GM19328 (cell line): ENCODE results near the gene TRIM7.

ENCODE experiments used
- ATAC-seq: cut with Tn5 transposase; IDR thresholded peaks from one replicate; pipeline ENCODE4 v1.9.1; 2021; ENCODE audit warnings: mild to moderate bottlenecking, moderate library complexity; ENCODE audit not compliant: unreplicated experiment

The TRIM7 gene

DNA sequence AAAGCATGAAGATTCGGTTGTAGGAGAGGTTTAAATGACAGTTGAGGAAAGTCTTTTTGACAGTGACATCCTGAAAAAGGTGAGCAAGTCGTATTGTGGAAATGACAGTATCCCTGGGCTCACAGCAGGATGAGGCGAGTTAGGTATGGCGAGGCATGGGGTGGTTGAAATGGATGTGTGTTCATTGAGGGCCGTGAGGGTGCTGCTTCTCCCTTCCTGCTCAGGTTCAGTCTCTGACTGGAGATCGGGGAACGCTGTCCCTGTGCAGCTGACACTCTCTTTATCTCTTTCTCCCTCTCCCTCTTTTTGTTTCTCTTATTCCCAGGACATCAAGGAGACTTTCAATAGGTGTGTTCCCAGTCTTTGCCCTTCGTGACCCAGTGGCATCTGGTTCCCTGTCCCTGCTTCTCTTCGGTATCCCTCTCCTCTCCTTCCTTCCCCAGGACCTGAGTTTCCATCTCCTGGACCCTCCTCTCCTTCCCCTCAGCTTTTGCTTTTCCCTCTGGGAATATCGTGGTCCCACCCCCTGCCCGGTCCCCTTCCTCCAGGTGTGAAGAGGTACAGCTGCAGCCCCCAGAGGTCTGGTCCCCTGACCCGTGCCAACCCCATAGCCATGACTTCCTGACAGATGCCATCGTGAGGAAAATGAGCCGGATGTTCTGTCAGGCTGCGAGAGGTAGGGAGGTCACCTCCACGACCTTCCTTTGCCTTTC, 28.2 kb upstream of the TRIM7 start:
- ATAC-seq: no peak

DNA sequence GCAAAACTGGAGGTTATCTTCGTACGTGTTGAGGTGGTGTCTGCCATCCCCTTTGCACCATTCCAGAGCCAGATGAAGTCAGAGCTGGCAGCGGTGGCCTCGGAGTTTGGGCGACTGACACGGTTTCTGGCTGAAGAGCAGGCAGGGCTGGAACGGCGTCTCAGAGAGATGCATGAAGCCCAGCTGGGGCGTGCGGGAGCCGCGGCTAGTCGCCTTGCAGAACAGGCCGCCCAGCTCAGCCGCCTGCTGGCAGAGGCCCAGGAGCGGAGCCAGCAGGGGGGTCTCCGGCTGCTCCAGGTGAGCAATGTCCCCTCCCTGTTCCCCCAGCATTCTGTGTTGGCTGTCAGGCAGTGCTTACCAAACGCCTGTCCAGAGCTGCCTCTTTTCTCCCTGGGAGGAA, 27.6 kb upstream of the TRIM7 start:
- ATAC-seq: no peak

DNA sequence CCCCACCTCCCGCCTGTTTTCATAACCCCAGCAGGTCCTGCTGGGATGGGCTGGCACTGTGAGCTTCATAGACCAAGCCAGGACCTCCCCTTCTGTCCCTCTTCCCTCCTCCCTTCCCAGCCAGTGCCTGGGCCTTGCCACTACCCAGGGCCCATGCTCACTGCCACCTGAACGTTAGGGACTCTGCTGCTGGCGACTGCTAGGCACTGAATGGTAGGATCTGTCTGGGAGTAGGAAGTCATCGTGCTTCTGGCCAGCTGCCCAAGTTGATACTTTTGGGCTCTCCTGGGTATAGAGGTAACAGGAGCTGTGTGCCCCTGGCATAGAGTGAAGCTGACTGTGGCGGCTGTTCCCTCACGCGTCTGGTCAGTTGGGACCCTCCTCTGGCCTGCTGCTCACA, 26.4 kb upstream of the TRIM7 start:
- ATAC-seq: no peak

DNA sequence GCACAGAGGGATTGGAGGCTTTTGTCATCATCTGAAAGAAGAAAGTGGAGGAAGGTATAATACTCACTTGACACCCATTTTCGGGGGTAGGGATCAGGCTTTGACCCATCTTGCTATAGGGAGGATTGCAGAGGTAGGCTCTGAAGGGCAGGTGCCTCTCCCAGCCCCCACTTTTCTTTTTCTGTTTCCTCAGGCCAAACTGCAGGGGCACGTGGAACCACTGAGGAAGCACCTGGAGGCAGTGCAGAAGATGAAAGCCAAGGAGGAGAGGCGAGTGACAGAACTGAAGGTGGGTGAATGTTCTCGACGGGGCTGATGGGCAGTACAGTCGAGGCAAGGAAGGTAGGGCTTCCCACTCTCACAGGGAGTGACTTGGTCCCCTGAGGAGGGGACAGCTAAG, 25.6 kb upstream of the TRIM7 start:
- ATAC-seq: no peak

DNA sequence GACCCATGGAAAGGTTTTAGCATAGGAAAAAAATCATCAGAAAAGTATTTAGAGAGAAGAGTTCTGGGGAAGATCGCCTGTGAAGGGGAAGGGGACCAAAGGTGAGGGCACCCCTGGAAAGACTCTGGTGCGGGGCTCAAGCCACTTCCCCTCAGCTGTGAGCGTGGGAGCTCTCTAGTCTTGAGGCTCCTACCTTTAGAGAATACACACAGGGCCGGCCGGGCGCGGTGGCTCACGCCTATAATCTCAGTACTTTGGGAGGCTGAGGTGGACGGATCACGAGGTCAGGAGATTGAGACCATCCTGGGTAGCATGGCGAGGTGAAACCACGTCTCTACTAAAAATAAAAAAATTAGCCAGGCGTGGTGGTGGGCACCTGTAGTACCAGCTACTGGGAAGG, 25.0 kb upstream of the TRIM7 start:
- ATAC-seq: no peak

GRCh38 chr5:181224390-181225229, 19.6 kb upstream of the TRIM7 start:
- no peak for ATAC-seq

- no peak for ATAC-seq
These were observed 18.9 kb upstream of the TRIM7 start for GRCh38 chr5:181223729-181224389.

DNA sequence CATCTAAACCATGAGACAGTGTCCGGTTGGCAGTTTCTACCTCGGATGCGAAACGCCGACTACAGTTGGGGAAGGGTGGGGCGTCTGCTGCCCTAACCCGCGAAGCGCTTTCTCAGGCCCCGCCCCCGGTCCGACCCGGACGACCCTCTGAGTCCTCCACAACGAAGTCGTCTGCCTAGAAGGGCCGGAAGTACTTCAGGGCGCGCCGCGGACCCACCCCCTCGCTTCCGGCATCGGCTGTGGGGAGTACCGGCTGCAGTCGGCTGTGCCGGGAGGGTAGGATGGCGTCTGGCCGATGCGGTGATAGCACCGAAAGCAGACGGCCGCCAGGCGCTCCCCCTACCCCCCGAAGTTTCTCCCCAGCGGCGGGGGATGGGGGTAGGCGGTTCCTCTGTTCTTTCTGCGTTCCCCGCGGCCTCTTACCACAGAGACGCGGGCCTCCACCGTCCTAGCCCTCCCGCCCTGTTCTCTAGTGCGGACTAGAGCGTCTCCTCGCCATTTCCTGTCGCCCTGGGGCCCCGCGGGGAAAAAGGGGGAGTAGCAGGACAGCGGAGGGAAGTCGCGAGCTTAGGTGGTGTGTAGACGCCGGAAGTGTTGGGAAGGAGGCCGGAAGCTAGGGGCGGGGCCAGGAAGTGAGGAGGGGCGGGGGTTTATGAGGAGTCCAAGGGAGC, 18.2 kb upstream of the TRIM7 start, which contains the start of gene TRIM41:
Gene TRIM41, plus strand, starts transcription at position 224 of the 671 bp plus-strand sequence. CDS start 719 bp downstream, outside the sequence.
- peak; percentile 62 for ATAC-seq

GRCh38 chr5:181222630-181223057, 17.6 kb upstream of the TRIM7 start:
- no peak for ATAC-seq

DNA sequence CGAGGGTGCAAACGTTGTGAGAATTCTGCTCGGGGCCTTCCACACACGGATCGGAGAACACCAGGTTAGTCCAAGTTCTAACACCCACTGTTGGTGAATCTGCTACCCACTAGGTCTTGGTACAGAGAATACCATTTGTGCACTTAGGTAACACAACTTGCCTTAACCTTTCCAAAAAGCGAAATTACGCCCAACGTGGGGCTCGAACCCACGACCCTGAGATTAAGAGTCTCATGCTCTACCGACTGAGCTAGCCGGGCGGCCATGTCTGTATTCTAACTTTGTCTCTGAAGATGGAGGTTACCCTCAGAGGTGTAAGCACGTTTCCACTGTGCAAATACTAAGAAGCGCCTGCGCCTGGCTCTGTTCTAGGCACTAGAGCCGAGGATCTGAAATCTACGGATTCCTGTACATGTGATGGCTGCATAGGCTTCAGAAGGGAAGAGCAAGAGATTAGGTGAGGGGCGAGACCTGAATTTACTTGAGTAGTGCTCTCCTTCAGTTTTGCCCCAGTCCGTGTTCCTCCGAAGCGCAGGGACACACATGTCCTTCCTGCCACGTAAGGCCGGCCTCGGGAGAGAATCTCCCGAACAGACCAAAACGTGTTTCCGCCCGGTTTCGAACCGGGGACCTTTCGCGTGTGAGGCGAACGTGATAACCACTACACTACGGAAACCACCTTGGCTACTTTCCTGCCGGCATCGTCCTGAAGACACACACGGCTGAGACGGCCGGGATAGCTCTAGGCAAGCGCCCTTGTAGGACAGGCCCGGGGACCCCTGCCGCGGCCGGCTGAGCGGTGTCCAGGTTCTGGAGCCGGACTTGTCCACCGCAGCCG, 17.0 kb upstream of the TRIM7 start:
- ATAC-seq: peak; percentile 33

GRCh38 chr5:181221105-181221791, 16.3 kb upstream of the TRIM7 start:
- no peak for ATAC-seq

- no peak for ATAC-seq
These were observed 15.2 kb upstream of the TRIM7 start for GRCh38 chr5:181220178-181220515.

DNA sequence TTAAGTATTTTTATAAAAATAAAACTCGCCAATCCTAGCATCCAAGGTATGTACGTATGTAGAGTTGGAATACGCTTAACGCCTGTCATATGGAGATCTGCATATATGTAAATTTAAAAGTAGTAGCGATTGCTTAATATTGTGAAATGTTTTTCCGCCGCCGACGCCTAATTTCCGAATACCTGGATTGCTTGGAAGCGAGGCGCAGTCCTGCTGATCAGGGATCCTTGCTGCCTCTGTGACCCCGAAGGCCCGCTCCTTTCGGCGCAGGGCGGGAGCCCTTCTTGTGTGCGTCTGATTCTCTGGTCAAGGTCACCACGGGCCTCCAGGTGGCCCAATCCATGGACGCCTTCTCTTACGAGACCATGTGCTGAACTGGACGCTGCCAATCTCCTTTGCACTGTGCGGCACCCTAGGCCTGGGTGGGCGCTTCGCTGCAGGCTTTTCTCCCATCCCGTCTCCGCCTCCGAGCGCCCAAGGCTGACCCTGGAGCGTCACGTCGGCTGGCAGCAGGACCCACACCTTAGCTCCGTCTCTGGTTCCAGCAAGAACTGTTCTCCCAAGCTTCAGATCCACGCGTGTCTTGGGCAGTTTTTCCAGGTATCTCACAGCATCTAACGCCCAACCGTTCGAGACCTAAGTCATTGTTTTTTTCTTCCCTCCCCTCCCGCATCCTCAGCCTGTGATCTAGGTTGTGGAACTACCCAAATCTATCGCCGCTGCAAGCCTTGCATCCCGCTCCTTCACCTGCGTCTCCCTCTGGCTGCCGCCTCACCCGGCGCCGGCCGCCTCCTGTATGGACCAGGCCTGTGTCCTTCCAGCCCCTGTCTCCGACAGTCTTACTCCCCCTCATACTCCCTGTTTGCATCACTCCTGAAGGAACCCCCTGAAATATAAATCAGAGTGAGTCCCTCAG, 14.5 kb upstream of the TRIM7 start:
- no peak for ATAC-seq

DNA sequence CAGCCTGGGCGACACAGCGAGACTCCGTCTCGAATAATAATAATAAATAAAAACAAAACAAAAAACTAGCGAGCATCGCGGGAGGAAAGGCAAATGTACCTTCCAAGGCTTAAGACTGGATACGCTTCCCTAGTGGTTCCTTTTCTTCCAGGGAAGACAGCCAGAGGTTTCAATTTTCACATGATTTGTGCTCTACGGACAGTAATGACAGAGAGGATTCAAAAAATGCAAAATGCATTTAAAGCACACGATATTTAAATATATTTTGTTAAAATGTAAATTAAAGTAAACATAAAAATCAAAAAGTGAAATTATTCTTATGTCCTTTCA, 13.8 kb upstream of the TRIM7 start:
- no peak for ATAC-seq

GRCh38 chr5:181217803-181218062, 12.7 kb upstream of the TRIM7 start:
- ATAC-seq: no peak

GRCh38 chr5:181217111-181217802, 12.3 kb upstream of the TRIM7 start:
- ATAC-seq: no peak

DNA sequence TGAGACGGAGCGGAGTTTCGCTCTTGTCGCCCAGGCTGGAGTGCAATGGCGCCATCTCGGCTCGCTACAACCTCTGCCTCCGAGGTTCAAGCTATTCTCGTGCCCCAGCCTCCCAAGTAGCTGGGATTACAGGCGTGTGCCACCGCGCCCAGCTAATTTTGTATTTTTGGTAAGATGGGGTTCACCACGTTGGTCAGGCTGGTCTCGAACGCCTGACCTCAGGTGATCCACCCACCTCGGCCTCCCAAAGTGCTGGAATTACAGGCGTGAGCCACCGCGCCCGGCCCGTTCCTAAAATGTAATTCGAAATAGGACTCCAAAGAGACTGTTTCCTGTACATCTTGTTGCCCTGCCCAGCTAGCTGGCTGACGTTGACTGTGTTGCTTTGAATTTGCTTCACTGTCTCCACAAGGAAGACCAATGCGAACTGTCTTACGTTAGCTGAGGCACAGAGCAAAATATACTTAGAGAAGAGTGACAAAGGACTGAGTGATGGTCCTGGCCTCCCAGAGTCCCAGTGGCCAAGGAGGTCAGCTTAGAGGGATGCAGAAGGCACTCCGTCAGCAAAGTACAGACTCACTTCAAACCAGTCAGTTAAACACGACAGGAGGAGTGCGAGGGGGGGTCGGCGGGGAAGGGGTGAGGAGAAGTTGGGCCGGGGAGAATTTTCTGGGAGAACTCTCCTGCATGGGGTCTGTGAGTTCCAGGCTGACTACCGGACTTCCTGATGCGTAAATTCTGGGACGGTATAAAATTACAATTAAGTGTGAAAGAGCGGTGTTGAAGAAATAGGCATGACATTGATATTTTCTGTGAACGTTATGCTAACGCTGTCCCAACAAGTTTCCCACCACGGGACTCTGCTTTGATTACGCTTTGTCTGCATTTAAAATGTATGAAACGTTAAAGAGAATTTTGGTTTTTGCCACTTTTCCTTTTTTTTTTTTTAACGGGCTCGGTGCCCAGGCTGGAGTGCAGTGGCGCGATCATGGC, 11.3 kb upstream of the TRIM7 start:
- no peak for ATAC-seq
